Thymus (tissue), 11 donors: ENCODE measurements around the gene RSRC1. TPM values are rescaled to one million over a fixed set of nuclear protein-coding genes. Genes with fewer than 3 reads are reported as not detected.

Source experiments
- DNase-seq, 9 donors: peaks; one replicate each; pipeline ENCODE4 v3.0.0-alpha.2; 2013; ENCODE audit warnings: low spot score in 9 of 9, low read depth in 6 of 9, missing footprints in 1 of 9
- H3K27ac ChIP-seq, 2 donors: one replicate each; pipeline ENCODE4 v1.5.1; 2013; ENCODE audit warnings: control low read depth in 1 of 2, low read depth in 1 of 2, low read length in 1 of 2, mild to moderate bottlenecking in 1 of 2, moderate library complexity in 1 of 2
- H3K27me3 ChIP-seq, 2 donors: one replicate each; pipeline ENCODE4 v1.5.1; 2013; ENCODE audit warnings: low read length in 1 of 2; ENCODE audit not compliant: control insufficient read depth in 2 of 2, insufficient read depth in 1 of 2
- H3K36me3 ChIP-seq, 2 donors: one replicate each; pipeline ENCODE4 v1.5.1; 2013; ENCODE audit warnings: low read length in 1 of 2, mild to moderate bottlenecking in 1 of 2, moderate library complexity in 1 of 2; ENCODE audit not compliant: control insufficient read depth in 2 of 2, insufficient read depth in 2 of 2
- H3K4me1 ChIP-seq, 2 donors: one replicate each; pipeline ENCODE4 v1.5.1; 2013; ENCODE audit warnings: low read length in 2 of 2; ENCODE audit not compliant: control insufficient read depth in 2 of 2, insufficient read depth in 2 of 2
- H3K4me3 ChIP-seq, 2 donors: one replicate each; pipeline ENCODE4 v1.5.1; 2013; ENCODE audit warnings: low read length in 2 of 2, control low read depth in 1 of 2, mild to moderate bottlenecking in 1 of 2
- H3K9me3 ChIP-seq, 2 donors: one replicate each; pipeline ENCODE4 v1.5.1; 2013; ENCODE audit warnings: low read length in 1 of 2, mild to moderate bottlenecking in 1 of 2; ENCODE audit not compliant: control insufficient read depth in 2 of 2, insufficient read depth in 1 of 2
- WGBS: extraction: QIAGEN DNeasy Blood & Tissue Kit; methylation state at CpG from one replicate; pipeline ENCODE4 v1.1.7; 2013; 5-methylcytosine and 5-hydroxymethylcytosine counted together
- polyA plus RNA-seq: library from polyadenylated mRNA; stranded (reverse); fragments of 200-250 nt; gene quantifications from one replicate; pipeline ENCODE4 v1.2.3, GENCODE V29; 2013
- total RNA-seq: library from RNA; stranded (reverse); fragments of 120-200 nt; gene quantifications from one replicate; pipeline ENCODE4 v1.2.4, GENCODE V29; 2013
- donor health status: healthy.

Gene RSRC1
- total and polyA plus RNA-seq, 2 donors, result 19.4 to 44.3 TPM

DNA sequence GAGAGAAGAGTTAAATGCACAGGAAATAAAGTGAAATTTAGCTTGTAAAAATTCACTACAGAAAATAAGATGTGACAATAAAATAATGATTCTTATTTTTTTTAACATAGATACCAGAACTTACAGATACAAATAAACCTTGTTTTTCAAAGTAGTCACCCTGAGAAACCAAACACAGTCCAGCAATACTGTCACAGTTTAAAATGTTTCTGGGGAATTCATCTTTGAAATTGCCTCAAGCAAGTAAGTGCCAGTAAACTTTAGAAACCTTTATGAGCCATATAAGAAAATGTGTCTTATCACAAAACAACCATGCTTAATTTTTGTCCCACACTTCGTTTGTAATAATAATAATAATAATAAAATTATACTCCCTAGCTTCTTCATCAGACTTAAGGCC, 23.5 kb upstream of the RSRC1 start:
- Histone ChIP-seq H3K27ac (no peak overlapping the region), H3K4me1 (no peaks in the 10 kb centered on the region), H3K9me3 (no peaks in the 10 kb centered on the region), H3K36me3 (no peaks in the 10 kb centered on the region), H3K4me3 (no peak overlapping the region), H3K27me3 (peaks cover 0 to 24% of the 10 kb centered on the region in 2 donors)
- WGBS, result 38% methylated on average over 1 of the region's 1 CpG
- DNase-seq, result no peak

DNA sequence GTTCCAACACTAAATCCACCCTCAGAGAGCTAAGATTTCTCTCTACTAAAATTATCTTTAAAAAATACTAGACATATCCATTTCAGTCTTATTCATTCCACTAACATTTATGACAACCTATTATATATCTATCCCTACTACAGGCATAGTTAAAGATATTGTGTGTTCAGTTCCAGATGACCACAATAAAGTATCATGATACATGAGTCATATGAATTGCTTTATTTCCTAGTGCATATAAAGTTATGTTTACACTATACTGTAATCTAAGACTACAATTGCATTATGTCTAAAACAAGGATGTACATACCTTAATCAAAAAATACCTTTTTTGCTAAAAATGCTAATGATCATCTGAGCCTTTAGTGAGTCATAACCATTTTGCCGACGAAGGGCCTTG, 23.1 kb upstream of the RSRC1 start:
- H3K4me1 ChIP-seq, result no peaks in the 10 kb centered on the region
- no peaks in the 10 kb centered on the region for H3K9me3 ChIP-seq
- 95% methylated on average over 2 of the region's 2 CpGs for WGBS
- H3K4me3 ChIP-seq, result no peak overlapping the region
- peaks cover 1 to 28% of the 10 kb centered on the region in 2 donors for H3K27me3 ChIP-seq
- no peaks in the 10 kb centered on the region for H3K36me3 ChIP-seq
- no peak for DNase-seq
- H3K27ac ChIP-seq, result no peak overlapping the region

DNA sequence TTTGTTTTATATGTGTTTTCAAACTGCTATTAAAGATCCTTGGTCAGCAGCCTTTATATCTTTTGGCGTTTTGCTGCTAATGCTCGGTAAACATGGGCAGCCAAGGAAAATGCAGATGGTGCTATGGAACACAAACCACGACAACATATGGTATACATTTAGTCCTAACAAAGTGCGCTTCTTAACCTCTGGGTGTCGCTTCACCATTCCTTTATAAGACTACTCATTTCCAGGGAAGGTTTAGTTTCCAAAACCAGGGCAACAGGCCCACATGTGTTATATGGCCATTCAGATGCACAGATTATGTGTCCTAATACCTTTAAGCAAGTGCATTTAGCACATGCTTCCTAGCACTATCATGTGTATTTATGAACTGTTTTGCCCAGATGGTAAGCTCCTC, 18.4 kb upstream of the RSRC1 start:
- DNase-seq, result no peak
- Histone ChIP-seq H3K27ac (no peak overlapping the region), H3K27me3 (peaks cover 34 to 72% of the 10 kb centered on the region in 2 donors), H3K9me3 (no peaks in the 10 kb centered on the region), H3K4me3 (no peak overlapping the region), H3K36me3 (no peaks in the 10 kb centered on the region), H3K4me1 (no peaks in the 10 kb centered on the region)
- WGBS, result 34% methylated on average over 5 of the region's 5 CpGs

DNA sequence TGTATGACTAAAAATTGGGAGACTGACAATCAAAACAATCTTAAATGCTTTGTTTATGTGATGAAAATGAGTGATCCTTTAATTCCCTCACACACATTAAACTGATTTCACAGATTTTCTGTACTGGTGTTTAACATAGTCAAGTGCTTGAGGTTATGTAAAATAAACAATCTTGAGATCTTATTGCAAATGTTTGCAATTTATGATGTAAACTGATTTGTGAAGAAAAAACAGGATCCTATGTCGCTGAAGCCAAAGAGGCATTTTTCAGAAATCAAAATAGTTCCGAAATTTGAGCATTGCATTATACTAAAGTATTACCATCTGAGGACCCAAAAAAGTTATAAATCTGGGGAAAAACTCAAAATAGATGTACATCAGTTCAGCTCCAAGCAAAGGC, 16.4 kb upstream of the RSRC1 start:
- Histone ChIP-seq H3K4me3 (no peak overlapping the region), H3K9me3 (peaks cover 1 to 8% of the 10 kb centered on the region in 2 donors), H3K27me3 (peaks cover 46 to 87% of the 10 kb centered on the region in 2 donors), H3K4me1 (peaks cover 7 to 11% of the 10 kb centered on the region in 2 donors), H3K27ac (no peak overlapping the region), H3K36me3 (no peaks in the 10 kb centered on the region)
- DNase-seq, result no peak
- WGBS, result 67% methylated on average over 2 of the region's 2 CpGs

DNA sequence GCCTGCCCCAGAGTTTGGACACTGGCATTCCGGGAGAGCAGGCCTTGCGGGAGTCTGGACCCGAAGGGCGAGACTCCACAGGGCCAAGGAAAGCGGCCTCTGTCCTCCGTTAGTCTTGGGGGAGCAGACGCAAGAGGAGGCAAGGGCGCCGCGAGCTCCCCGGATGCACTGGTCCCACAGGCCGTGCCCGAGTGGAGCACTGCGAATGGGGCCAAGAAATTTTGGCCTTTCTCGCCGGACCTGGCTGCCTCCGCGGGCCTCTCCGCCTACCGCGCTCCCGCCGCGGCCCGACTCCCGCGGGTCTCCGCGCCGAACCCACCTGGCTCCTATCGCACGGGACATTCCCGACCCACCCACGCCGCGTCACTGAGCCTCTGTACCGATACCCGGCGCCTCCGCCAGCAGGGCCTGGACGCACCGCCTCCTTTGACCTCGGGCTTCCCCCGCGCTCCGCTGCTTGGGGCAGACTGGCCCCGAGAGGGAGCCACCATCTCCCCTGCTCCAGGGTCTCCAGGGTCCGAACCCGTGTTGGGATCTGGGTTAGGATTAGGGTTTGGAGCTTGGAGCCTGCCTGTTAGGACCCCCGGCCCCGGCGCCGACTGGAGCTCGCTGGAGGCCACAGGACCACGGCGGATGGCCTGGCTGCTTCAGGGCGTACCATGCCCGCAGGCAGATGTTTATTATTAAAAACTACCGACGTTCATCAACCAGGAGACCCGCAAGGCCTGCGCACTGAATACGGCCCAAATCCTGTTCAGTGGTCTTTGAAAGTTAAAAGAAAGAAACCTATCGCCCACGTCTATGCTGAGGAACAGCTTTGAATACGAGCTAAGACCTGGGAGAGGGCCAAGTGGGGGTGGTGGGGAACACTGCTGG, 15.4 kb upstream of the RSRC1 start:
- peaks cover 1 to 8% of the 10 kb centered on the region in 2 donors for H3K9me3 ChIP-seq
- peak in 1 of 9 donors; percentile 10 for DNase-seq
- 14% methylated on average over 66 of the region's 66 CpGs for WGBS
- H3K27ac ChIP-seq, result no peak overlapping the region
- peaks cover 54 to 90% of the 10 kb centered on the region in 2 donors for H3K27me3 ChIP-seq
- peaks cover 7 to 11% of the 10 kb centered on the region in 2 donors for H3K4me1 ChIP-seq
- H3K36me3 ChIP-seq, result no peaks in the 10 kb centered on the region
- H3K4me3 ChIP-seq, result no peak overlapping the region

DNA sequence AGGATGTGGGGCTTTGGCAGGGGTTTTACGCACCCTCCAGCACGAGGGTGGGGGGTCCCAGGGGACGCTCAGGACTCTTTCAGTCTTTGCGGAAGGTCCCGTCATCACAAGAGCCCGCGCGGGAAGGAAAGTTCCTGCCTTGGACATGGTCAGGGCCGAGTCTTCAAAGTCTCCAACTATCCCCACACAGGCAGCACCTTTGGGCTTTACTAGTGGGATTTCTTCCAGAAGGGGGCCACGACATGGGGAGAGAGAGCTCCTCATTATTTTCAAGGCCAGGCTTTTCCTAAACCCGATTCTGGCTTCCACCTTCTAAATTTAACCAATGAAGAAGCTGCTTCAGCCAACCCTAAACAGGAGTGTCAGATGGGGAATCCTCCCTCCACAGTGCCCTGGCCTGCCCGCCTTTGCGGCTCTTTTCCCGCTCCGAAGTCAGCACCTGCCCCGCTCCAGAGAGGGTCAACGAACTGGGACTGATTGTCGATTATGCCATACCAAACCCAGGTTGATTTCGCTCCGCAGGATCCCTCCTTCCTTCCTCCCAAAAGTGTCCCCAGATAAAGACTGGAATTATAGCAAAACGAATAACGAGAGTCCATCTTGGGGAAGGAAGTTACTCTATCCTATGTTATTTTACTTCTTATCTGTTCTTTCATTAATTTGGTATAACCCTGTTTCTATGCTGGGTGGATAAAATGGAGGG, 14.6 kb upstream of the RSRC1 start:
- DNase-seq, result peak in 1 of 9 donors; percentile 31
- H3K4me3 ChIP-seq, result no peak overlapping the region
- H3K9me3 ChIP-seq, result peaks cover 1 to 8% of the 10 kb centered on the region in 2 donors
- peaks cover 7 to 11% of the 10 kb centered on the region in 2 donors for H3K4me1 ChIP-seq
- H3K27me3 ChIP-seq, result peaks cover 59 to 91% of the 10 kb centered on the region in 2 donors
- no peak overlapping the region for H3K27ac ChIP-seq
- WGBS, result 9% methylated on average over 22 of the region's 22 CpGs
- no peaks in the 10 kb centered on the region for H3K36me3 ChIP-seq

DNA sequence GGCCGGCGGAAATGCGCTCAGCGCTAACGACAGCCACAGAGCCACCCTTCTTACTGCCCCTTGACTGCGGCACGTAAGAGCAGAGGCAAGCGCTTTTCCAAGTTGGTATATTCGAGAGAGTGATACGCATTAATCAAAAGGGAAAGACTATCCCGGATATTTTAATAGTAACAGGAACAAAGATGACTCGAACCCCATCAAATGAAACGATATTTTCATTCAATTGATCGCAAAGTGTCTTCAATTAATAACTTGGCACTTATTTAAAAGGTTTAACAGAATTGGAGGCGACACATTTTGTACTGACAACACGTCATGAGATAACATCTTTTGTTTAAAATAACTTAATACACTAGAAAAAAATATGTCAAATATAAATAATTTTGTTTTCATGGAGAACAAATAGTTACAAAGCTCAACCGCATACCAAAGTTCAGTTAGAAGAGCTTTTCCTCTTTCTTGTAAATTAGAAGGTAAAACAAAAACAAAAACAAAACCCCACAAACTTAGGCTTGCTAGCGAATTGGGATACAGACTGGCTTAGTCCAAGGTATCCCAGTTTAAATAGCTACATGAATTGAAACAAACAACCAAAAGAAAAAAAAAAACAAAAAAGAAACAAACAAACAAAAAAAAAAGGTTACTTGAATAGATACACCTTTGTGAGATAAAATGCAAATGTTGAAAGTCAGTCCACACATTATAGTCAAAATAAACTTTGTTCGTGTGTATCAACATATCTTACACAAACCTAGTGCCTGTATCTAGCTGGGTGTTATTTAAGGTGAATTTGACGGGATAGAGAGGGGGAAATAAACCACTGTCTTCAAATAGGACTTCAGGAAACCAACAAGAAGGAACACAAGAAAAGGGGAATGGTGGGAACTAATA, 13.8 kb upstream of the RSRC1 start:
- DNase-seq, result peak in 1 of 9 donors; percentile 36

DNA sequence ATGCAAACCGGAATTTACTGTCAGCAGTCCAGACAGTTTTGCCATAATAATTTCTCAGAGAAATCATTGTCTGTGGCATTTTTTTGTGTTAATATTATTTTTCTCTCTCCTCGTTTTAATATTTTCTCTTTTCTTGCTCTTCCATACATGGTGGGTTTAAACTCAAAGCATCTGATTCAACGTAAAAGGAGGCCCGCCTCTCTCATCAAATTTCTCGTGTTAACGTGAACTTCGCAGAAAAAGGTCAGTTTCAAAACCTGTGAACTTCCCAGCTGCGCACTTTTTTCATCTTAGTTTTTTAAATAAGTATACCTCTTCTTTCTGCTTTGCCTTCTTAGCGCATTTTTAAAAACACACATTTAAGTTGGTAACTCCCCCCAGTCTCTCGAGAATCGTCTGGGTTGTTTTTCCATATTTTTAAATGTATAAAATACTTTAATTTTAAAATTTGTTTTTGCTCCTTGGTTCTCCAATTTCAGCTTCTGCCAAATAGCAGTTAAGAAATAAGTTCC, 12.8 kb upstream of the RSRC1 start:
- Histone ChIP-seq H3K9me3 (peaks cover 1 to 8% of the 10 kb centered on the region in 2 donors), H3K4me3 (no peak overlapping the region), H3K36me3 (no peaks in the 10 kb centered on the region), H3K4me1 (peaks cover 7 to 11% of the 10 kb centered on the region in 2 donors), H3K27ac (no peak overlapping the region), H3K27me3 (peaks cover 69 to 99% of the 10 kb centered on the region in 2 donors)
- WGBS, result 6% methylated on average over 11 of the region's 11 CpGs
- no peak for DNase-seq

More for the DNA sequence above, 13.8 kb upstream of the RSRC1 start:
- peaks cover 62 to 95% of the 10 kb centered on the region in 2 donors for H3K27me3 ChIP-seq
- H3K4me1 ChIP-seq, result peaks cover 7 to 11% of the 10 kb centered on the region in 2 donors
- H3K9me3 ChIP-seq, result peaks cover 1 to 8% of the 10 kb centered on the region in 2 donors
- no peak overlapping the region for H3K4me3 ChIP-seq
- WGBS, result 13% methylated on average over 20 of the region's 20 CpGs
- no peak overlapping the region for H3K27ac ChIP-seq
- H3K36me3 ChIP-seq, result no peaks in the 10 kb centered on the region
